ENCODE results near the gene LRRN3. TPM values are rescaled to one million over a fixed set of nuclear protein-coding genes. Genes with fewer than 3 reads are reported as not detected.

Gene LRRN3
- total and polyA plus RNA-seq, 5 donors from 2014 or later, result 1.3 to 2.3 (median 1.7) TPM

DNA sequence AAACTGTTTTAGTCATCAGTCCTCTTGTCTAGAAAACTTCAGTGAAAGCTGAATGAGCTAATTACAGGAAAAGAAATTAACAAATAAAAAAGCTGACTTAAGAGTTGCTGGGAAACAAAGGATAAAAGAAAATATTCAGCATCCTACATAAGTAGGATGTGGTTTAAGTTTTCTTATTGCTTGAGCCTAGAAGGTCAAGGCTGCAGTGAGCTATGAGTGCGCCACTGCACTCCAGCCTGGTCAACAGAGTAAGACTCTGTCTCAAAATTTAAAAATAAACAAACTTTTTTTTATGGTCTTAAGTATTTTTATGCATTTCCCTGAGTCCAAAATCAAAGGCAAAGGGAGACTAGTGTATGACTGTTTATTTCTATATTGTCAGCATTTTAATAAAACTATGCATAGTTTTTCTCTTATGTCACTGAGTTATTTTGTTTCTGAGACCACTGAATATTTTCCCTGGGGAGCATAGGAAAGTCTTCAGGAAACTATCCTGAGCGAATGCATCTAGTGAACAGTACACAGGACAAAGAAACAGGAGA is 40.0 kb upstream of the LRRN3 start:
- H3K9me3 Mint-ChIP-seq, result peaks cover 0 to 3% (median 0%) of the 10 kb centered on the region in 7 donors
- no peak overlapping the region for H3K27ac Mint-ChIP-seq
- H3K4me1 ChIP-seq (ENCODE audit: control insufficient read depth, insufficient read depth, low read length, poor library complexity, severe bottlenecking), result no peaks in the 10 kb centered on the region
- H3K27ac ChIP-seq (ENCODE audit: insufficient read depth, low read length, poor library complexity, severe bottlenecking), result no peak overlapping the region
- ATAC-seq (ENCODE audit: low read depth in 2 of 2) (no peak), DNase-seq (no peak)
- no peaks in the 10 kb centered on the region for H3K27me3 Mint-ChIP-seq
- H3K36me3 ChIP-seq (ENCODE audit: control insufficient read depth, insufficient read depth, low read length), result no peaks in the 10 kb centered on the region
- peaks cover 0 to 9% (median 7%) of the 10 kb centered on the region in 4 donors for H3K4me1 Mint-ChIP-seq
- H3K9me3 ChIP-seq (ENCODE audit: control insufficient read depth in 2 of 2, low read length in 2 of 2), result no peaks in the 10 kb centered on the region
- H3K27me3 ChIP-seq (ENCODE audit: control insufficient read depth, insufficient read depth, low read length), result no peaks in the 10 kb centered on the region
- peak overlapping the region in 1 of 4 donors; percentile 48 for H3K4me3 Mint-ChIP-seq
- no peak overlapping the region for H3K4me3 ChIP-seq (ENCODE audit: low read depth, low read length)
- H3K36me3 Mint-ChIP-seq, result peaks cover 6% of the 10 kb centered on the region

DNA sequence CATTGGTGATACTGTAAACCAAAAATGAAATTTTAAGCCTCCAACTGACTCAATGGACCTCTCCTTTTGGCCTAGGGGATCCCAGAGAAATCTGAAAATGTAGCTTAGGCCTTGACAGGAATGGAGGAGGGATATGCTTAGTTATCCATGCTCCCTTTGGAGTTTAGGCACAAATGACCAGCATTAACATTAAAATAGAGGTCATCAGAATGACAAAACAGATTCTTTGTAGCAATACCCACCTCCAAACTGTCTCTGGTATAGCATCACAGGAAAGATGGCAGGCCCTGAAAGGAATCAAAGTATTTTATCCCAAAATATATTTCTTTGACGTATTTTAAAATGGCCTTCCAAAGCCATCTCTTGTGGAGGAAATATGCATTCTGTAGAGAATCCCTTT is 39.1 kb upstream of the LRRN3 start:
- no peaks in the 10 kb centered on the region for H3K9me3 ChIP-seq (ENCODE audit: control insufficient read depth in 2 of 2, low read length in 2 of 2)
- no peak overlapping the region for H3K4me3 Mint-ChIP-seq
- DNase-seq (no peak), ATAC-seq (ENCODE audit: low read depth in 2 of 2) (no peak)
- no peaks in the 10 kb centered on the region for H3K36me3 ChIP-seq (ENCODE audit: control insufficient read depth, insufficient read depth, low read length)
- H3K27me3 Mint-ChIP-seq, result no peaks in the 10 kb centered on the region
- H3K36me3 Mint-ChIP-seq, result peaks cover 6% of the 10 kb centered on the region
- no peaks in the 10 kb centered on the region for H3K4me1 ChIP-seq (ENCODE audit: control insufficient read depth, insufficient read depth, low read length, poor library complexity, severe bottlenecking)
- H3K4me3 ChIP-seq (ENCODE audit: low read depth, low read length), result no peak overlapping the region
- H3K9me3 Mint-ChIP-seq, result peaks cover 0 to 3% (median 0%) of the 10 kb centered on the region in 7 donors
- H3K4me1 Mint-ChIP-seq, result peaks cover 0 to 9% (median 4%) of the 10 kb centered on the region in 4 donors
- H3K27ac Mint-ChIP-seq, result peak overlapping the region in 1 of 3 donors; percentile 8
- no peak overlapping the region for H3K27ac ChIP-seq (ENCODE audit: insufficient read depth, low read length, poor library complexity, severe bottlenecking)
- no peaks in the 10 kb centered on the region for H3K27me3 ChIP-seq (ENCODE audit: control insufficient read depth, insufficient read depth, low read length)

DNA sequence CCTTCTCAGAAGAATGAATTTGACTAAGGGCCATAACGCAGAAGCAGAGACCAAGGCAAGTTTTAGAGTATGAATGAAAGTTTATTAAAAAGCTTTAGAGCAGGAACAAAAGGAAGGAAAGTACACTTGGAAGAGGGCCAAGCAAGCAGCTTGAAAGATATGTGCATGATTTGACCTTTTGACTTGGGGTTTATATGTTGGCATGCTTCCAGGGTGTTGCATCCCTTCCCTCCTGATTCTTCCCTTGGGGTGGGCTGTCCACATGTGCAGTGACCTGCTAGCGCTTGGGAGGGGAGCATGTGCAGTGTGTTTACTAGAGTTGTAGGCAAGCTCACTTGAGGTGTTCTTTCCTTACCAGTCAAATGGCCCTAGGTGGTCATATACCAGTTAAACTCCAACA is 37.9 kb upstream of the LRRN3 start:
- Mint-ChIP-seq H3K36me3 (peaks cover 6% of the 10 kb centered on the region), H3K27me3 (no peaks in the 10 kb centered on the region), H3K4me3 (no peak overlapping the region), H3K27ac (peak overlapping the region in 1 of 3 donors; percentile 8), H3K9me3 (peaks cover 0 to 3% (median 0%) of the 10 kb centered on the region in 7 donors), H3K4me1 (peaks cover 0 to 12% (median 8%) of the 10 kb centered on the region in 4 donors)
- Histone ChIP-seq H3K27me3 (ENCODE audit: control insufficient read depth, insufficient read depth, low read length) (no peaks in the 10 kb centered on the region), H3K4me3 (ENCODE audit: low read depth, low read length) (no peak overlapping the region), H3K4me1 (ENCODE audit: control insufficient read depth, insufficient read depth, low read length, poor library complexity, severe bottlenecking) (no peaks in the 10 kb centered on the region), H3K27ac (ENCODE audit: insufficient read depth, low read length, poor library complexity, severe bottlenecking) (no peak overlapping the region), H3K9me3 (ENCODE audit: control insufficient read depth in 2 of 2, low read length in 2 of 2) (no peaks in the 10 kb centered on the region), H3K36me3 (ENCODE audit: control insufficient read depth, insufficient read depth, low read length) (no peaks in the 10 kb centered on the region)
- ATAC-seq (ENCODE audit: low read depth in 2 of 2) (no peak), DNase-seq (no peak)

DNA sequence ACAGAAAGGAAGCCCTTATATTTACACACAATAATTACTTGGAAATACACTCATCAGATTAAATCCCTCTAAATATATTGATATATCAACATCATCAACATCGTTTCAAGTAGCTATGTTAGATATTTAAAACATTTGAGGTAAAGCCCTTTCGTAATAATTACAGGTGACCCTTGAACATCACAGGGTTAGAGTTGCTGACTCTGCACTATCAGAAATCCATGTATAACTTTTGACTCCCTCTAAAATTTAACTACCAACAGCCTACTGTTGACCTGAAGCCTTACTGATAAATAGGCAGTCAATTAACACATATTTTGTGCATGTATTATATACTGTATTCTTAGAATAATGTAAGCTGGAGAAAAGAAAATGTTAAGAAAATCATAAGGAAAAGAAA is 34.6 kb upstream of the LRRN3 start:
- no peak overlapping the region for H3K27ac Mint-ChIP-seq
- peaks cover 3% of the 10 kb centered on the region for H3K36me3 Mint-ChIP-seq
- DNase-seq (no peak), ATAC-seq (ENCODE audit: low read depth in 2 of 2) (no peak)
- Histone ChIP-seq H3K27ac (ENCODE audit: insufficient read depth, low read length, poor library complexity, severe bottlenecking) (no peak overlapping the region), H3K27me3 (ENCODE audit: control insufficient read depth, insufficient read depth, low read length) (no peaks in the 10 kb centered on the region), H3K9me3 (ENCODE audit: control insufficient read depth in 2 of 2, low read length in 2 of 2) (no peaks in the 10 kb centered on the region), H3K4me1 (ENCODE audit: control insufficient read depth, insufficient read depth, low read length, poor library complexity, severe bottlenecking) (no peaks in the 10 kb centered on the region), H3K36me3 (ENCODE audit: control insufficient read depth, insufficient read depth, low read length) (no peaks in the 10 kb centered on the region), H3K4me3 (ENCODE audit: low read depth, low read length) (no peak overlapping the region)
- H3K9me3 Mint-ChIP-seq, result peaks cover 0 to 3% (median 0%) of the 10 kb centered on the region in 7 donors
- peaks cover 0 to 18% (median 10%) of the 10 kb centered on the region in 4 donors for H3K4me1 Mint-ChIP-seq
- no peak overlapping the region for H3K4me3 Mint-ChIP-seq
- no peaks in the 10 kb centered on the region for H3K27me3 Mint-ChIP-seq

DNA sequence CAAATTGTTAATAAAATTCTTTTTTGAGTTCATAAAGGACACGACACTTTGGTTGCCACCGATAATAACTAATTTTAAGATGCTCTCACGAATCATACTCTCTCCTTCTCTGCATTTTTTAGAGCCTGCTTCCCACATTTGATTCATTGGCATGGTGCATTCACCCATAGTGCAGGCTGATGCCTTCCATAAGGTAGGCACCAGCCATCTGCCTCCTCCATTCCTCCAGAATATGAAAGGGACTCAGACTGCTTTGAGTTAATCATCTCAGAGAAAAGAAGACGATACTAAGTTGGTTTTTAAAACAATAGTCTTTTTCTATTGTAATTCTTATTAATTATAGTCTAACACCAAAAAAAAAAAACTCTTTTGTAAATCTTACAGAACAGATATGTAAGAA is 33.9 kb upstream of the LRRN3 start:
- Mint-ChIP-seq H3K36me3 (peaks cover 7% of the 10 kb centered on the region), H3K27ac (no peak overlapping the region), H3K9me3 (peaks cover 0 to 5% (median 3%) of the 10 kb centered on the region in 7 donors), H3K27me3 (no peaks in the 10 kb centered on the region), H3K4me1 (peaks cover 0 to 18% (median 11%) of the 10 kb centered on the region in 4 donors), H3K4me3 (no peak overlapping the region)
- Histone ChIP-seq H3K27ac (ENCODE audit: insufficient read depth, low read length, poor library complexity, severe bottlenecking) (no peak overlapping the region), H3K9me3 (ENCODE audit: control insufficient read depth in 2 of 2, low read length in 2 of 2) (peaks cover 0 to 1% of the 10 kb centered on the region in 2 experiments), H3K4me3 (ENCODE audit: low read depth, low read length) (no peak overlapping the region), H3K36me3 (ENCODE audit: control insufficient read depth, insufficient read depth, low read length) (no peaks in the 10 kb centered on the region), H3K27me3 (ENCODE audit: control insufficient read depth, insufficient read depth, low read length) (no peaks in the 10 kb centered on the region), H3K4me1 (ENCODE audit: control insufficient read depth, insufficient read depth, low read length, poor library complexity, severe bottlenecking) (no peaks in the 10 kb centered on the region)
- DNase-seq, result no peak
- ATAC-seq (ENCODE audit: low read depth in 2 of 2), result no peak

DNA sequence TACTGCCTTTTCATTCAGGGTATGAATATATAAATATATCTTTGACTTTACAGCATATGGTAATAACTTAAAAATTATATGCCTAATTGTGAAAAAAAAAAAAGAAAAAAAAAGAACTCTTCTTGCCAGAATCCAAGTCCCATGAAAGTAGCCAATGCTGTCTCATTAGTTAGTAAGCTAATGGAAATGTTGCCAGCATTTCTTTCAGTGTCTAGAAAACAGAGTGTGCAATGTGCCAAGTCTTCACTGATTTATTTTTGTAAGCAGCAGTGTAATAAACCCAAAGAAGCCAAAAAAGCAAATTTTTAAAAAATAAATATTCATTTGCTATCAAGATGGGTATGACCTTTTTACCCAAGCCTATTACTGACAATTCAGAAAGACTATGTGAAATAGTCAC is 31.1 kb upstream of the LRRN3 start:
- DNase-seq, result no peak
- no peak overlapping the region for H3K27ac Mint-ChIP-seq
- peaks cover 0 to 14% (median 6%) of the 10 kb centered on the region in 7 donors for H3K9me3 Mint-ChIP-seq
- no peaks in the 10 kb centered on the region for H3K27me3 Mint-ChIP-seq
- peaks cover 0 to 12% (median 8%) of the 10 kb centered on the region in 4 donors for H3K4me1 Mint-ChIP-seq
- H3K36me3 ChIP-seq (ENCODE audit: control insufficient read depth, insufficient read depth, low read length), result no peaks in the 10 kb centered on the region
- H3K4me3 Mint-ChIP-seq, result no peak overlapping the region
- H3K27ac ChIP-seq (ENCODE audit: insufficient read depth, low read length, poor library complexity, severe bottlenecking), result no peak overlapping the region
- H3K4me3 ChIP-seq (ENCODE audit: low read depth, low read length), result no peak overlapping the region
- H3K4me1 ChIP-seq (ENCODE audit: control insufficient read depth, insufficient read depth, low read length, poor library complexity, severe bottlenecking), result no peaks in the 10 kb centered on the region
- H3K27me3 ChIP-seq (ENCODE audit: control insufficient read depth, insufficient read depth, low read length), result no peaks in the 10 kb centered on the region
- H3K36me3 Mint-ChIP-seq, result peaks cover 12% of the 10 kb centered on the region
- ATAC-seq (ENCODE audit: low read depth in 2 of 2), result no peak
- H3K9me3 ChIP-seq (ENCODE audit: control insufficient read depth in 2 of 2, low read length in 2 of 2), result peaks cover 9 to 18% of the 10 kb centered on the region in 2 experiments

DNA sequence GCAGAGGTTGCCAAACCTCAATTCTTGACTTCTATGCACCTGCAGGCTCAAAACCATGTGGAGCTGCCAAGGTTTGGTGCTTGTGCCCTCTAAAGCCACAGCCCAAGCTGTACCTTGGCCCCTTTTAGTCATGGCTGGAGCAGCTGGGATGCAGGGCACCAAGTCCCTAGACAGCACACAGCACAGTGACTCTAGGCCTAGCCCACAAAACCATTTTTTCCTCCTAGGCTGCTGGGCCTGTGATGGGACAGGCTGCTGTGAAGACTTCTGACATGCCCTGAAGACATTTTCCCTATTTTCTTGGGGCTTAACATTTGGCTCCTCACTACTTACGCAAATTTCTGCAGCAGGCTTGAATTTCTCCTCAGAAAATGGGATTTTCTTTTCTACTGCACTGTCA is 27.8 kb upstream of the LRRN3 start:
- Histone ChIP-seq H3K4me1 (ENCODE audit: control insufficient read depth, insufficient read depth, low read length, poor library complexity, severe bottlenecking) (no peaks in the 10 kb centered on the region), H3K27me3 (ENCODE audit: control insufficient read depth, insufficient read depth, low read length) (no peaks in the 10 kb centered on the region), H3K9me3 (ENCODE audit: control insufficient read depth in 2 of 2, low read length in 2 of 2) (peaks cover 9 to 18% of the 10 kb centered on the region in 2 experiments), H3K4me3 (ENCODE audit: low read depth, low read length) (no peak overlapping the region), H3K36me3 (ENCODE audit: control insufficient read depth, insufficient read depth, low read length) (no peaks in the 10 kb centered on the region), H3K27ac (ENCODE audit: insufficient read depth, low read length, poor library complexity, severe bottlenecking) (no peak overlapping the region)
- ATAC-seq (ENCODE audit: low read depth in 2 of 2) (no peak), DNase-seq (no peak)
- peaks cover 9% of the 10 kb centered on the region for H3K36me3 Mint-ChIP-seq
- H3K4me3 Mint-ChIP-seq, result no peak overlapping the region
- H3K9me3 Mint-ChIP-seq, result peaks cover 3 to 16% (median 6%) of the 10 kb centered on the region in 7 donors
- peaks cover 0 to 7% (median 3%) of the 10 kb centered on the region in 4 donors for H3K4me1 Mint-ChIP-seq
- no peak overlapping the region for H3K27ac Mint-ChIP-seq
- no peaks in the 10 kb centered on the region for H3K27me3 Mint-ChIP-seq

DNA sequence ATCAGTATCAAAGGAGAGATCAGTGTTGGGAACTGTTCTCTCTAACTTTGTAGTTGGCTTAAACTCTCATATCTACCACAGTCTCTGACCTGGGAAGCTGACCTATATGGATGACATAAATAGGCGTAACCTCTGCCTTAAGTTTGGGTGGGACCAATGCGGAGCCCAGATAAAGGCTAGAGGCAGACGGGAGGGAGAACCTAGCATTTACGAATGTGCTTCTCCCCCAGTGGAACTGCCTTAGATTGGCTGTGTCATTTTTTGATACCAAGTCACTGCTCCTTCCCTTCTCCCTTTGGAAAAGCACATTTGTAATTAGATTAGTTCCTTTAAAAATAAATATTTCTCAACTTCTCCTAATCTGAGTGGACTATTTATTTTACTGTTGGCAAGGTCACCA is 23.7 kb upstream of the LRRN3 start:
- Histone ChIP-seq H3K36me3 (ENCODE audit: control insufficient read depth, insufficient read depth, low read length) (no peaks in the 10 kb centered on the region), H3K27ac (ENCODE audit: insufficient read depth, low read length, poor library complexity, severe bottlenecking) (no peak overlapping the region), H3K9me3 (ENCODE audit: control insufficient read depth in 2 of 2, low read length in 2 of 2) (peaks cover 9 to 15% of the 10 kb centered on the region in 2 experiments), H3K4me1 (ENCODE audit: control insufficient read depth, insufficient read depth, low read length, poor library complexity, severe bottlenecking) (no peaks in the 10 kb centered on the region), H3K27me3 (ENCODE audit: control insufficient read depth, insufficient read depth, low read length) (no peaks in the 10 kb centered on the region), H3K4me3 (ENCODE audit: low read depth, low read length) (no peak overlapping the region)
- Mint-ChIP-seq H3K4me3 (no peak overlapping the region), H3K9me3 (peaks cover 0 to 13% (median 6%) of the 10 kb centered on the region in 7 donors), H3K27me3 (no peaks in the 10 kb centered on the region), H3K4me1 (peaks cover 0 to 11% (median 8%) of the 10 kb centered on the region in 4 donors), H3K36me3 (peaks cover 4% of the 10 kb centered on the region), H3K27ac (no peak overlapping the region)
- ATAC-seq (ENCODE audit: low read depth in 2 of 2), result no peak
- no peak for DNase-seq
